Upper lobe of left lung (tissue), 6 donors: ENCODE measurements around the gene MLLT3. TPM values are rescaled to one million over a fixed set of nuclear protein-coding genes. Genes with fewer than 3 reads are reported as not detected.

Experiments
- ATAC-seq, 2 donors: fragments of 200-7000 bp; cut with Tn5 transposase; one replicate each; pipeline ENCODE4 v1.9.1; 2022; ENCODE audit warnings: mild to moderate bottlenecking in 2 of 2, moderate library complexity in 2 of 2; ENCODE audit not compliant: low FRiP score in 2 of 2
- DNase-seq, 2 donors: peaks; one replicate each; pipeline ENCODE4 v3.0.0-alpha.2; 2019 to 2020
- H3K27ac ChIP-seq, 4 donors: fragments of 200-600 bp; sonication (generic); one replicate each; pipeline ENCODE4 v1.5.1; 2016 to 2019
- H3K27me3 ChIP-seq, 4 donors: fragments of 200-600 bp; sonication (generic); one replicate each; pipeline ENCODE4 v1.5.1; 2017 to 2019
- H3K36me3 ChIP-seq, 4 donors: fragments of 200-600 bp; sonication (generic); one replicate each; pipeline ENCODE4 v1.5.1; 2016 to 2019
- H3K4me1 ChIP-seq, 4 donors: fragments of 200-600 bp; sonication (generic); one replicate each; pipeline ENCODE4 v1.5.1; 2018 to 2019
- H3K4me3 ChIP-seq, 4 donors: fragments of 200-600 bp; sonication (generic); one replicate each; pipeline ENCODE4 v1.5.1; 2017 to 2019; ENCODE audit warnings: mild to moderate bottlenecking in 2 of 4, moderate library complexity in 1 of 4
- H3K9me3 ChIP-seq, 4 donors: fragments of 200-600 bp; sonication (generic); one replicate each; pipeline ENCODE4 v1.5.1; 2018 to 2019
- CTCF ChIP-seq, 6 experiments: fragments of 450-650 bp in 4 of 6; fragments of 200-600 bp in 2 of 6; sonication (generic) in 2 of 6; IDR thresholded peaks; one replicate each; pipeline ENCODE4 v1.5.1; 2016 to 2019; ENCODE audit warnings: antibody characterized with exemption in 6 of 6
- EP300 ChIP-seq, 4 donors: sonication (generic); formaldehyde crosslinking; IDR thresholded peaks; one replicate each; pipeline ENCODE4 v1.5.1; 2017; ENCODE audit warnings: antibody characterized with exemption in 4 of 4, control low read depth in 2 of 4
- POLR2A ChIP-seq, 4 donors: fragments of 450-650 bp; IDR thresholded peaks; one replicate each; pipeline ENCODE4 v1.5.1; 2016 to 2017; ENCODE audit warnings: antibody characterized with exemption in 4 of 4, mild to moderate bottlenecking in 2 of 4
- POLR2AphosphoS5 ChIP-seq, 2 donors: sonication (generic); formaldehyde crosslinking; IDR thresholded peaks; one replicate each; pipeline ENCODE4 v1.5.1; 2017; ENCODE audit warnings: antibody characterized with exemption in 2 of 2
- WGBS, 2 donors: methylation state at CpG; one replicate each; pipeline ENCODE4 v1.1.5; 2017 to 2018; 5-methylcytosine and 5-hydroxymethylcytosine counted together
- total RNA-seq, 6 donors: library from RNA; depleted of rRNA in 4 of 6; stranded (reverse); fragments of >200 nt in 4 of 6; gene quantifications; one replicate each; pipeline versions ENCODE4 v1.1.0 to v1.2.1, GENCODE V29; 2016 to 2021
- donor health status: DM: no; HTN: no; CAD: no; lungs with moderate emphysema.
- donor health status: DM: no; HTN: yes; CAD: no; lungs with severe emphysema.

The MLLT3 gene
- total RNA-seq, 6 donors from 2014 or later, result 13.8 to 30.4 (median 20.9) TPM

GRCh38 chr9:20403346-20403745 is 219.0 kb downstream of the MLLT3 start:
- ATAC-seq (no peak), DNase-seq (no peak)
- no peaks in the 10 kb centered on the region for H3K9me3 ChIP-seq
- no peaks in the 10 kb centered on the region for H3K36me3 ChIP-seq
- WGBS, 2 donors, result 83 to 85% methylated on average over 2 of the region's 2 CpGs
- no peak overlapping the region for H3K27ac ChIP-seq
- H3K27me3 ChIP-seq, result no peaks in the 10 kb centered on the region
- H3K4me1 ChIP-seq, result no peaks in the 10 kb centered on the region
- H3K4me3 ChIP-seq, result no peak overlapping the region
- no peak for TF ChIP-seq POLR2A (IDR thresholded peaks at IDR 0.05)
- TF ChIP-seq POLR2AphosphoS5 (IDR thresholded peaks at IDR 0.05), result no peak
- no peak for TF ChIP-seq EP300 (IDR thresholded peaks at IDR 0.05)
- TF ChIP-seq CTCF (IDR thresholded peaks at IDR 0.05), result no peak

- DNase-seq (no peak), ATAC-seq (no peak)
- Histone ChIP-seq H3K27me3 (no peaks in the 10 kb centered on the region), H3K4me1 (no peaks in the 10 kb centered on the region), H3K36me3 (no peaks in the 10 kb centered on the region), H3K4me3 (no peak overlapping the region), H3K27ac (no peak overlapping the region), H3K9me3 (no peaks in the 10 kb centered on the region)
- WGBS, 2 donors, result 97 to 98% methylated on average over 4 of the region's 4 CpGs
- no peak for TF ChIP-seq POLR2AphosphoS5 (IDR thresholded peaks at IDR 0.05)
- TF ChIP-seq POLR2A (IDR thresholded peaks at IDR 0.05), result no peak
- TF ChIP-seq CTCF (IDR thresholded peaks at IDR 0.05), result no peak
- no peak for TF ChIP-seq EP300 (IDR thresholded peaks at IDR 0.05)
These were observed 219.9 kb downstream of the MLLT3 start for GRCh38 chr9:20402273-20402875.

- TF ChIP-seq CTCF (IDR thresholded peaks at IDR 0.05) (no peak), POLR2A (IDR thresholded peaks at IDR 0.05) (no peak), POLR2AphosphoS5 (IDR thresholded peaks at IDR 0.05) (no peak), EP300 (IDR thresholded peaks at IDR 0.05) (no peak)
- no peaks in the 10 kb centered on the region for H3K36me3 ChIP-seq
- DNase-seq (no peak), ATAC-seq (no peak)
- 49 to 50% methylated on average over 8 of the region's 8 CpGs for WGBS, 2 donors
- no peak overlapping the region for H3K4me3 ChIP-seq
- H3K4me1 ChIP-seq, result no peaks in the 10 kb centered on the region
- no peaks in the 10 kb centered on the region for H3K27me3 ChIP-seq
- H3K27ac ChIP-seq, result no peak overlapping the region
- H3K9me3 ChIP-seq, result no peaks in the 10 kb centered on the region
These were observed 223.6 kb downstream of the MLLT3 start for GRCh38 chr9:20398536-20399338.

GRCh38 chr9:20397348-20397747 is 225.0 kb downstream of the MLLT3 start:
- H3K4me3 ChIP-seq, result no peak overlapping the region
- H3K27ac ChIP-seq, result no peak overlapping the region
- H3K27me3 ChIP-seq, result no peaks in the 10 kb centered on the region
- no peaks in the 10 kb centered on the region for H3K9me3 ChIP-seq
- TF ChIP-seq CTCF (IDR thresholded peaks at IDR 0.05), result no peak
- TF ChIP-seq POLR2A (IDR thresholded peaks at IDR 0.05), result no peak
- TF ChIP-seq POLR2AphosphoS5 (IDR thresholded peaks at IDR 0.05), result no peak
- no peak for TF ChIP-seq EP300 (IDR thresholded peaks at IDR 0.05)
- no peaks in the 10 kb centered on the region for H3K36me3 ChIP-seq
- 92 to 95% methylated on average over 4 of the region's 4 CpGs for WGBS, 2 donors
- H3K4me1 ChIP-seq, result no peaks in the 10 kb centered on the region
- DNase-seq (no peak), ATAC-seq (no peak)
